ENCODE results near the gene ZBTB38.

ZBTB38 gene

GRCh38 chr3:141334627-141335250 lies 33.6 kb upstream of the ZBTB38 start:
- Mint-ChIP-seq H3K4me3 (no peak overlapping the region), H3K9me3 (ENCODE audit: low read depth) (no peaks in the 10 kb centered on the region), H3K36me3 (peaks cover 2% of the 10 kb centered on the region), H3K27ac (no peak overlapping the region), H3K27me3 (peaks cover 2% of the 10 kb centered on the region), H3K4me1 (ENCODE audit: low read depth) (no peaks in the 10 kb centered on the region)

- Mint-ChIP-seq H3K4me1 (ENCODE audit: low read depth) (no peaks in the 10 kb centered on the region), H3K36me3 (peaks cover 3% of the 10 kb centered on the region), H3K27ac (no peak overlapping the region), H3K9me3 (ENCODE audit: low read depth) (no peaks in the 10 kb centered on the region), H3K27me3 (peaks cover 2% of the 10 kb centered on the region), H3K4me3 (no peak overlapping the region)
Measured at GRCh38 chr3:141335531-141336061, 32.7 kb upstream of the ZBTB38 start.

GRCh38 chr3:141336672-141337522 lies 31.4 kb upstream of the ZBTB38 start:
- H3K4me1 Mint-ChIP-seq (ENCODE audit: low read depth), result no peaks in the 10 kb centered on the region
- H3K36me3 Mint-ChIP-seq, result peaks cover 7% of the 10 kb centered on the region
- no peaks in the 10 kb centered on the region for H3K9me3 Mint-ChIP-seq (ENCODE audit: low read depth)
- no peak overlapping the region for H3K27ac Mint-ChIP-seq
- peaks cover 2% of the 10 kb centered on the region for H3K27me3 Mint-ChIP-seq
- no peak overlapping the region for H3K4me3 Mint-ChIP-seq

GRCh38 chr3:141337523-141337854 lies 30.8 kb upstream of the ZBTB38 start:
- Mint-ChIP-seq H3K4me3 (no peak overlapping the region), H3K27me3 (peaks cover 2% of the 10 kb centered on the region), H3K27ac (no peak overlapping the region), H3K9me3 (ENCODE audit: low read depth) (no peaks in the 10 kb centered on the region), H3K36me3 (peaks cover 7% of the 10 kb centered on the region), H3K4me1 (ENCODE audit: low read depth) (no peaks in the 10 kb centered on the region)

- H3K9me3 Mint-ChIP-seq (ENCODE audit: low read depth), result no peaks in the 10 kb centered on the region
Measured at GRCh38 chr3:141337991-141338390, 30.3 kb upstream of the ZBTB38 start.

GRCh38 chr3:141338881-141339280 lies 29.4 kb upstream of the ZBTB38 start:
- Mint-ChIP-seq H3K4me1 (ENCODE audit: low read depth) (no peaks in the 10 kb centered on the region), H3K36me3 (peaks cover 7% of the 10 kb centered on the region), H3K27ac (no peak overlapping the region), H3K4me3 (no peak overlapping the region), H3K9me3 (ENCODE audit: low read depth) (no peaks in the 10 kb centered on the region), H3K27me3 (peaks cover 2% of the 10 kb centered on the region)

More at GRCh38 chr3:141337991-141338390, 30.3 kb upstream of the ZBTB38 start:
- Mint-ChIP-seq H3K36me3 (peaks cover 7% of the 10 kb centered on the region), H3K4me1 (ENCODE audit: low read depth) (no peaks in the 10 kb centered on the region), H3K27ac (no peak overlapping the region), H3K4me3 (no peak overlapping the region), H3K27me3 (peaks cover 2% of the 10 kb centered on the region)

- H3K27ac Mint-ChIP-seq, result no peak overlapping the region
- H3K27me3 Mint-ChIP-seq, result no peaks in the 10 kb centered on the region
- no peaks in the 10 kb centered on the region for H3K9me3 Mint-ChIP-seq (ENCODE audit: low read depth)
- no peak overlapping the region for H3K4me3 Mint-ChIP-seq
- peaks cover 7% of the 10 kb centered on the region for H3K36me3 Mint-ChIP-seq
- H3K4me1 Mint-ChIP-seq (ENCODE audit: low read depth), result no peaks in the 10 kb centered on the region
Measured at GRCh38 chr3:141341536-141341935, 26.8 kb upstream of the ZBTB38 start.

- Mint-ChIP-seq H3K9me3 (ENCODE audit: low read depth) (no peaks in the 10 kb centered on the region), H3K27me3 (no peaks in the 10 kb centered on the region), H3K36me3 (peaks cover 7% of the 10 kb centered on the region), H3K4me3 (no peak overlapping the region), H3K27ac (no peak overlapping the region), H3K4me1 (ENCODE audit: low read depth) (no peaks in the 10 kb centered on the region)
Measured at GRCh38 chr3:141342386-141342785, 25.9 kb upstream of the ZBTB38 start.

GRCh38 chr3:141343077-141343476 lies 25.2 kb upstream of the ZBTB38 start:
- no peak overlapping the region for H3K27ac Mint-ChIP-seq
- no peak overlapping the region for H3K4me3 Mint-ChIP-seq
- H3K4me1 Mint-ChIP-seq (ENCODE audit: low read depth), result no peaks in the 10 kb centered on the region
- H3K9me3 Mint-ChIP-seq (ENCODE audit: low read depth), result no peaks in the 10 kb centered on the region
- peaks cover 7% of the 10 kb centered on the region for H3K36me3 Mint-ChIP-seq
- no peaks in the 10 kb centered on the region for H3K27me3 Mint-ChIP-seq

- Mint-ChIP-seq H3K27ac (no peak overlapping the region), H3K4me3 (no peak overlapping the region), H3K27me3 (no peaks in the 10 kb centered on the region), H3K36me3 (peaks cover 11% of the 10 kb centered on the region), H3K4me1 (ENCODE audit: low read depth) (no peaks in the 10 kb centered on the region), H3K9me3 (ENCODE audit: low read depth) (no peaks in the 10 kb centered on the region)
Measured at GRCh38 chr3:141343865-141344271, 24.4 kb upstream of the ZBTB38 start.

- Mint-ChIP-seq H3K4me3 (no peak overlapping the region), H3K27me3 (no peaks in the 10 kb centered on the region), H3K36me3 (peaks cover 11% of the 10 kb centered on the region), H3K4me1 (ENCODE audit: low read depth) (no peaks in the 10 kb centered on the region), H3K27ac (no peak overlapping the region), H3K9me3 (ENCODE audit: low read depth) (no peaks in the 10 kb centered on the region)
Measured at GRCh38 chr3:141345528-141345927, 22.8 kb upstream of the ZBTB38 start.

GRCh38 chr3:141346007-141346406 lies 22.3 kb upstream of the ZBTB38 start:
- no peak overlapping the region for H3K27ac Mint-ChIP-seq
- peaks cover 11% of the 10 kb centered on the region for H3K36me3 Mint-ChIP-seq
- H3K9me3 Mint-ChIP-seq (ENCODE audit: low read depth), result no peaks in the 10 kb centered on the region
- no peaks in the 10 kb centered on the region for H3K4me1 Mint-ChIP-seq (ENCODE audit: low read depth)
- H3K27me3 Mint-ChIP-seq, result no peaks in the 10 kb centered on the region
- H3K4me3 Mint-ChIP-seq, result no peak overlapping the region

- no peak overlapping the region for H3K4me3 Mint-ChIP-seq
- no peaks in the 10 kb centered on the region for H3K27me3 Mint-ChIP-seq
- no peaks in the 10 kb centered on the region for H3K4me1 Mint-ChIP-seq (ENCODE audit: low read depth)
- H3K27ac Mint-ChIP-seq, result no peak overlapping the region
- H3K36me3 Mint-ChIP-seq, result peaks cover 6% of the 10 kb centered on the region
- no peaks in the 10 kb centered on the region for H3K9me3 Mint-ChIP-seq (ENCODE audit: low read depth)
Measured at GRCh38 chr3:141346418-141346817, 21.9 kb upstream of the ZBTB38 start.

GRCh38 chr3:141346839-141347238 lies 21.5 kb upstream of the ZBTB38 start:
- H3K27me3 Mint-ChIP-seq, result no peaks in the 10 kb centered on the region
- H3K9me3 Mint-ChIP-seq (ENCODE audit: low read depth), result no peaks in the 10 kb centered on the region
- no peaks in the 10 kb centered on the region for H3K4me1 Mint-ChIP-seq (ENCODE audit: low read depth)
- H3K36me3 Mint-ChIP-seq, result peaks cover 6% of the 10 kb centered on the region
- H3K27ac Mint-ChIP-seq, result no peak overlapping the region
- H3K4me3 Mint-ChIP-seq, result no peak overlapping the region

GRCh38 chr3:141348837-141349236 lies 19.5 kb upstream of the ZBTB38 start:
- H3K9me3 Mint-ChIP-seq (ENCODE audit: low read depth), result no peaks in the 10 kb centered on the region
- H3K27ac Mint-ChIP-seq, result no peak overlapping the region
- no peaks in the 10 kb centered on the region for H3K27me3 Mint-ChIP-seq
- H3K4me1 Mint-ChIP-seq (ENCODE audit: low read depth), result no peaks in the 10 kb centered on the region
- peaks cover 6% of the 10 kb centered on the region for H3K36me3 Mint-ChIP-seq
- H3K4me3 Mint-ChIP-seq, result no peak overlapping the region
